Activated CD8-positive, alpha-beta T cell treated with anti-CD3 and anti-CD28 coated beads, Interleukin-2, amount 10 ng/mL, durations not matched to agents 7 days and 5 days (primary cell): Measurements from ENCODE around the gene SH2D3C. TPM values are rescaled to one million over a fixed set of nuclear protein-coding genes. Genes with fewer than 3 reads are reported as not detected.

Source experiments
- ATAC-seq: fragments of 150-1000 bp; cut with Tn5 transposase; one replicate; pipeline ENCODE4 v1.10.0; 2021; ENCODE audit warnings: moderate library complexity
- CTCF ChIA-PET: fragments of 350-600 bp; sonication (Branson Sonifier 250); formaldehyde crosslinking; loops from one replicate; lab custom pipeline; 2021; ENCODE audit warnings: antibody characterized with exemption; lab: Charles Lee
- POLR2A ChIA-PET: fragments of 350-600 bp; sonication (Branson Sonifier 250); formaldehyde crosslinking; loops from one replicate; lab custom pipeline; 2021; ENCODE audit warnings: antibody characterized with exemption; lab: Charles Lee
- DNase-seq: peaks from one replicate; pipeline ENCODE4 v3.0.0-alpha.2; 2020
- H3K27ac Mint-ChIP-seq: one replicate; pipeline ENCODE4 v1.8.0; 2021; ENCODE audit warnings: mild to moderate bottlenecking, mixed read lengths
- H3K27me3 Mint-ChIP-seq: one replicate; pipeline ENCODE4 v1.8.0; 2021; ENCODE audit warnings: low read depth, mixed read lengths
- H3K36me3 Mint-ChIP-seq: one replicate; pipeline ENCODE4 v1.8.0; 2021; ENCODE audit warnings: low read depth, mixed read lengths
- H3K4me1 Mint-ChIP-seq: one replicate; pipeline ENCODE4 v1.8.0; 2021; ENCODE audit warnings: low read depth, mixed read lengths
- H3K4me3 Mint-ChIP-seq: one replicate; pipeline ENCODE4 v1.8.0; 2021; ENCODE audit warnings: mild to moderate bottlenecking, mixed read lengths
- H3K9me3 Mint-ChIP-seq: one replicate; pipeline ENCODE4 v1.8.0; 2022; ENCODE audit warnings: mixed read lengths; ENCODE audit not compliant: insufficient read depth
- total RNA-seq, 2 experiments: library from RNA; stranded (reverse); gene quantifications; one replicate each; pipeline ENCODE4 v1.2.3, GENCODE V29; 2021

The SH2D3C gene
- total RNA-seq, 2 experiments from 2014 or later = 75.6 to 77.5 TPM

DNA sequence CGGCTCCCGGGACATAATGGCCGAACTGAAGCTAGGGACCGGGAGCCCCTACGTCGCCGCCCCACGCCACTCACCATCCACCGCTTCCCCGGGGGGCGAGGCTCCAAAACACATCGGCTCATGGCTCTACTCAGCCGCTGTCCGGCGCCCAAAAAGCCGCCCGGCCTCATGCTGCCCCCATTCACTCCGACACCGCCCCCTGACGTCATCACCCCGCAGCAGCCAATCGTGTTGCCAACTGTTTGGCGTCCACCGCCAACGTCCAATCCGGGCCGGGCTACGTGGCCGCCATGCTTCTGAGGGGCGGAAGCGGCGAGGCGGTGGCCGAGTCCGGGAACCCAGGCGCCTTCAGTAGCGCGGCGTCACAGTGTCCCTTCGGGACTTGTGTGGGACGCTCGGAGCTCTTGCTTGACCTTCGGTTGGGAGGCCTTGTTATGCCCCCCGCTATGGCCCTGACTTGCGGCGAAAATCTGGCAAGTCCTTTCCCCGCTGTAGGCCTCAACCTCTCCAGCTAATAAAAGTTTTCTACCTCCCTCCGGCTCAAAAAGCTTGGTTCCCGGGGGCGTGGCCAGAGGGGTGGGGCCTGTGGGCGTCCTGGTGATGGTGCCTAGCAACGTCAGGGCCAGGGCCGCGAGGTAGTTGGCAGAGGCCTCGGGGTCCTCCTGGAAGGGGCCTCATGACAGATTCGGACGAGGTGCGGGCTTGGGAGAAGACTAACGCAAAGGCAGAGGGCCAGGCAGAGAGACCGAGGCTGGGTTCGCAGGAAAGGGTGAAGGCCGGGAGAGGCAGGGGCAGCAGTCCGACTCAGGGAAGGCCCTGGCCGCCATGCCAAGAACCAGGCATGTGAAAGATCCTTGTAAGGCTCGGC, 62.8 kb downstream of the SH2D3C start, which contains the start of the genes PTRH1 and TTC16:
TSS of gene PTRH1 (minus strand) at position 194 of the 868 bp plus-strand sequence. CDS start at position 170, 24 bp downstream.
TSS of gene TTC16 (plus strand) at position 610 of the 868 bp plus-strand sequence. CDS start at position 677, 67 bp downstream.
- ATAC-seq (peak; percentile 95), DNase-seq (peak; percentile 98)
- Mint-ChIP-seq H3K9me3 (no peaks in the 10 kb centered on the region), H3K4me3 (peak within 1 kb of the TSS; percentile 99), H3K27ac (peak within 1 kb of the TSS; percentile 96), H3K4me1 (peaks cover 42% of the 10 kb centered on the region), H3K27me3 (peaks cover 2% of the 10 kb centered on the region), H3K36me3 (peaks cover 2% of the 10 kb centered on the region)
- POLR2A ChIA-PET = interaction anchor here (1.1 to 2.3 kb wide), 3 partner anchors 11 to 264 kb away, joined by 3 to 8 read pairs (median 4); partner anchors contain the start of genes LRSAM1, RPL12 and TOR2A
- CTCF ChIA-PET = interaction anchor here (0.8 to 3.2 kb wide), 4 partner anchors 19 to 413 kb away, joined by 4 to 35 read pairs (median 4); partner anchors contain the start of gene TOR2A

DNA sequence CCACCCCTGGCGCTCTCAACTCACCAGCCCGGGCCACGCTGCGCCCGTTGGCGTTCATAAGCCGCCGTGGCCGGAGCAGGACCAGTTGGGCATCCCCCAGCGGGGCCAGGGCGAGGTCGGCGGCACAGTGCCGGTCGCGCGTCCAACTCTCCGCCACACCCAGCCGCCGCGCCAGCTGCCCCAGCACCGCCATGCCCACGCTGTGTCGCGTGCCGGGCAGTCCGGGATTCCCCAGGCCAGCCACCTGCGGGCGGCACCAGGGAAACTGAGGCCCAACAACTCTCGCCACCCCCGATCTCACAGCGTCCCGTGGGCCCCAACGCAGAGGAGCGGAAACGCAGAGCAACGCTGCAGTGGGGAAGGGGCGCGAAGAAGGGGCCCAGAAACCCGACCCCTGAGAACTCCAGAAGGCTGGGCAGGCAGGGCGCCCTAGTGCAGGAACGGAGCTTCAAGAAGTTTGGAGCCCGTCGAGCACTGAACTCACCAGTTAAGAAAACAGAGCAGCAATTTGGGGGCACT, 63.5 kb downstream of the SH2D3C start:
- Mint-ChIP-seq H3K4me3 (peak overlapping the region; percentile 99), H3K27me3 (peaks cover 2% of the 10 kb centered on the region), H3K36me3 (peaks cover 2% of the 10 kb centered on the region), H3K4me1 (peaks cover 43% of the 10 kb centered on the region), H3K27ac (peak overlapping the region; percentile 96), H3K9me3 (no peaks in the 10 kb centered on the region)
- DNase-seq (no peak), ATAC-seq (peak; percentile 7)
- CTCF ChIA-PET = interaction anchor here (0.8 to 3.2 kb wide), 4 partner anchors 20 to 413 kb away, joined by 4 to 35 read pairs (median 4); partner anchors contain the start of gene TOR2A
- POLR2A ChIA-PET = interaction anchor here (1.1 to 2.3 kb wide), 3 partner anchors 10 to 264 kb away, joined by 3 to 8 read pairs (median 4); partner anchors contain the start of genes LRSAM1, RPL12 and TOR2A

DNA sequence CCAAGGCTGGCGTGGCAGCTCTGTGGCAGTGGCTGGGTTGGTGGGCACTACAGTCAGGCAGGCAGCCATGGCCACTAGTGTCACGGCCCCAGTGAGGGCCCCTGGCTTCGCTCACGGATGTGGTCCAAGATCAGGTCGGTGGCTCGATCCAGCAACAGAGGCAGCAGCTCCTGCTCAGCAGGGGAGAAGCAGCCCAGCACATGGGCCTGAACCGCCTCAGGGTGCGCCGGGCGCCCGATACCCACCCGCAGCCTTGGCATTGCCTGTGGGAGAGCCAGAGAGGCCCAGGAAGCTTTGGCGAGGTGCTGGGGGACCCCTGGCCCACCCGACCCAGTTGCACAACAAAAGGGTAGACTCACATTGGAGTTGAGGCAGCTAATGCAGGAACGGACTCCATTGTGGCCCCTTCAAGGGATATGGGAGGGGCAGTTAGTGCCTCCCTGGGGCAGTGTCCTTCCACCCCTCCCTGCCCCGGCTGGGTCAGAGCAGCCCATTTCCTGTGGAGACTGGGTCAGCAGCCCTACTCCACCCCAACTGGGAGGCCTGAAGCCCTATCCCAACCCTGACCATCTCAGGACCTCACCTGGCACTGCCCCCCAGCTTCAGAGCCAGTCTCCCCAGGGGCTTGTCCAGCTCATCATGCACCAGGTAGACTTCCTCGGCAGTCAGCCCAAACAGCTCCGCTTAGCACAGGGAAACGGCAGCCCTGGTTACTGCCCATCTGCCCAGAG, 64.3 kb downstream of the SH2D3C start:
- POLR2A ChIA-PET = interaction anchor here (1.5 to 2.3 kb wide), 2 partner anchors 9 to 21 kb away, joined by 3 to 8 read pairs; partner anchors contain the start of gene TOR2A

DNA sequence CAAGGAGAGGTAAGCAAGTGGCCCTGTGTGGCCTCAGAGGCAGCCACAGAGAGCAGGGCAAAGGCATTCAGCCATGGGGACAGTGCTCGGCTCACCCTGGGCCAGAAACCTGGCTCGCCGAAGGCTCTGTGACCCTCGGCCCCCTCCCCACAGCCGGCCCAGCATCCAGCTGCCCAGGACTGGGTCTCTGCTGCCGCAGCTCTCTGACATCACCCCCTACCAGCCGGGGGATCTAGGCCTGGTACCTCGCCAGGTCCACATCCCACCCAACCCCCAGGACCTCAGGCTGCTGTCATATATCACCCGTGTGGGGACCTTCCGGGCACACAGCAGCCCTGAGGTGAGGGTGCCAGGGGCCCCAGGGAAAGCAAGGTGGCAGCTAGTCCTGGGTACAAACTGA, 65.6 kb downstream of the SH2D3C start:
- H3K4me1 Mint-ChIP-seq = peaks cover 34% of the 10 kb centered on the region
- peaks cover 5% of the 10 kb centered on the region for H3K36me3 Mint-ChIP-seq
- no peak overlapping the region for H3K27ac Mint-ChIP-seq
- POLR2A ChIA-PET = interaction anchor here (0.6 kb wide), 1 partner anchor 93 kb away, joined by 3 read pairs; no protein-coding TSS in a partner anchor
- H3K27me3 Mint-ChIP-seq = peaks cover 2% of the 10 kb centered on the region
- no peaks in the 10 kb centered on the region for H3K9me3 Mint-ChIP-seq
- no peak for DNase-seq
- ATAC-seq = no peak
- CTCF ChIA-PET = interaction anchor here (2.5 kb wide), 1 partner anchor 21 kb away, joined by 14 read pairs; the partner anchor contains the start of gene TOR2A
- H3K4me3 Mint-ChIP-seq = no peak overlapping the region

More for the DNA sequence above, 64.3 kb downstream of the SH2D3C start:
- H3K4me3 Mint-ChIP-seq = peak overlapping the region; percentile 72
- H3K27me3 Mint-ChIP-seq = peaks cover 2% of the 10 kb centered on the region
- CTCF ChIA-PET = interaction anchor here (0.8 to 3.2 kb wide), 2 partner anchors 21 to 188 kb away, joined by 3 to 35 read pairs; partner anchors contain the start of gene TOR2A
- peaks cover 35% of the 10 kb centered on the region for H3K4me1 Mint-ChIP-seq
- peaks cover 3% of the 10 kb centered on the region for H3K36me3 Mint-ChIP-seq
- no peak for DNase-seq
- no peaks in the 10 kb centered on the region for H3K9me3 Mint-ChIP-seq
- ATAC-seq = no peak
- peak overlapping the region; percentile 70 for H3K27ac Mint-ChIP-seq

DNA sequence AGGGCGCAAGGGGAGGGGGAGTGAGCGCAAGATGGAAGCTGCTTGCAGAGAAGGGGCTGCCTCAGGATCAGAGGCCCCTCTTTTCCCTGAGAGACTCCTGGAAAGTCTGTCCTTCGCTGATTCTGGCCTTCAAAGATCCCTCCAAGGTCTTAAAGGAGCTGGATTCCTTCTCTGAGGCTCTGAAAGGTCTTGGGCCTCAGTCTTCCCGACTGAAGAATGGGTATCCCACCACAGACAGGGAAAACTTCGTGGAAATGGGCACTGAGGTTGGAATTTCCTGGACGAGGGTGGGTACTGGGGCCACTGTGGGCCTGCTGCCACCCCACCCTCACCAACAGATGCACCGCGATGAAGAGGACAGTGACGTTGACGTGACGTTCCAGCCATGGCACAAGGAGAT, 66.1 kb downstream of the SH2D3C start:
- ChIA-PET CTCF (interaction anchor here (2.5 kb wide), 1 partner anchor 22 kb away, joined by 14 read pairs; the partner anchor contains the start of gene TOR2A), POLR2A (interaction anchor here (0.6 kb wide), 1 partner anchor 93 kb away, joined by 3 read pairs; no protein-coding TSS in a partner anchor)
- Mint-ChIP-seq H3K9me3 (no peaks in the 10 kb centered on the region), H3K27me3 (peaks cover 2% of the 10 kb centered on the region), H3K27ac (no peak overlapping the region), H3K36me3 (peaks cover 5% of the 10 kb centered on the region), H3K4me3 (no peak overlapping the region), H3K4me1 (peaks cover 39% of the 10 kb centered on the region)
- DNase-seq (no peak), ATAC-seq (no peak)

DNA sequence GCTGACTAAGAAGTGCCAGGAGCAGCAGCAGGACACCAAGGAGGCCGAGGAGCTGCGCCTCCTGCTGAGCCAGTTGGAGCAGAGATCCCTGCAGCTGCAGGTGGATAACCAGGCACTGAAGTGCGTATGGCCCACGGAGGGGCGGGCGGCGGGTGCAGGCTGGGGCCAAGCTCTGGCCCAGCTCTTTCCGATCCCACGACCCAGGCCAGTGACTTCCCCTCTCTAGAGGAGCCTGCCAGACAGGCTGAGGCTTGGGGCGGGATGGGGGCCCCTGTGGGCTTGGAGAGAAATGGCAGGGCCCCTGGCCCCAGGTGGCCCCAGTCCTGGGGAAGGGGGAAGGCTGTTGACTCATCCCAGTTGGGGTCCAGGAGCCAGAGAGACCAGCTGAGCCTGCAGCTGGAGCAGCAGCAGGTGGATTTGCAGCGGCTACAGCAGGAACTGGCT, 66.6 kb downstream of the SH2D3C start:
- no peak for DNase-seq
- H3K27ac Mint-ChIP-seq = no peak overlapping the region
- peaks cover 43% of the 10 kb centered on the region for H3K4me1 Mint-ChIP-seq
- POLR2A ChIA-PET = interaction anchor here (0.9 kb wide), 1 partner anchor 127 kb away, joined by 3 read pairs; no protein-coding TSS in a partner anchor
- H3K36me3 Mint-ChIP-seq = peaks cover 5% of the 10 kb centered on the region
- ATAC-seq = no peak
- no peak overlapping the region for H3K4me3 Mint-ChIP-seq
- H3K27me3 Mint-ChIP-seq = peaks cover 2% of the 10 kb centered on the region
- no peaks in the 10 kb centered on the region for H3K9me3 Mint-ChIP-seq
- CTCF ChIA-PET = interaction anchor here (1.0 to 2.5 kb wide), 2 partner anchors 22 to 121 kb away, joined by 4 to 14 read pairs; partner anchors contain the start of gene TOR2A

DNA sequence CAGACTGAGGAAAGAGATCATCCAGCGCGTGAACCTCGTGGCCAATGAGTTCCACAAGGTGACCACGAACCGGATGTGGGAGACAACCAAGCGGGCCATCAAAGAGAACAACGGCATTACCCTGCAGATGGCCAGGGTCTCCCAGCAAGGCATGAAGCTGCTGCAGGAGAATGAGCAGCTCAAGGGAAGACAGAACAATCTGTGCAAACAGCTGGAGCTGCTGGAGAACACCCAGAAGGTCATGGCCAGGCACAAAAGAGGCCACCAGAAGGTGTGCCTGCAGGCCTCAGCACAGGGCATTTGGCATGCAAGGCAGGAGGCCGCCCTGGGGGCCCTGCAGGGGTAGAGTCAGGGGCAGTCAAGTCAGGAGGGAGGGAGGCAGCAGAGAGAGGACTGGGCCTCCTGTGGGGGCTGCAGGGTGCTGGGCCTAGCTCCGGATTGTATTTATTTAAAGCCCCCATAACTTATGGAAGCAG, 67.2 kb downstream of the SH2D3C start:
- POLR2A ChIA-PET = interaction anchor here (0.9 kb wide), 1 partner anchor 126 kb away, joined by 3 read pairs; no protein-coding TSS in a partner anchor
- CTCF ChIA-PET = interaction anchor here (0.6 to 2.5 kb wide), 3 partner anchors 23 to 158 kb away, joined by 3 to 14 read pairs (median 4); partner anchors contain the start of gene TOR2A
- H3K36me3 Mint-ChIP-seq = peaks cover 5% of the 10 kb centered on the region
- H3K27ac Mint-ChIP-seq = no peak overlapping the region
- H3K4me3 Mint-ChIP-seq = no peak overlapping the region
- no peaks in the 10 kb centered on the region for H3K9me3 Mint-ChIP-seq
- no peak for ATAC-seq
- H3K4me1 Mint-ChIP-seq = peaks cover 42% of the 10 kb centered on the region
- DNase-seq = peak; percentile 49
- H3K27me3 Mint-ChIP-seq = peaks cover 2% of the 10 kb centered on the region

DNA sequence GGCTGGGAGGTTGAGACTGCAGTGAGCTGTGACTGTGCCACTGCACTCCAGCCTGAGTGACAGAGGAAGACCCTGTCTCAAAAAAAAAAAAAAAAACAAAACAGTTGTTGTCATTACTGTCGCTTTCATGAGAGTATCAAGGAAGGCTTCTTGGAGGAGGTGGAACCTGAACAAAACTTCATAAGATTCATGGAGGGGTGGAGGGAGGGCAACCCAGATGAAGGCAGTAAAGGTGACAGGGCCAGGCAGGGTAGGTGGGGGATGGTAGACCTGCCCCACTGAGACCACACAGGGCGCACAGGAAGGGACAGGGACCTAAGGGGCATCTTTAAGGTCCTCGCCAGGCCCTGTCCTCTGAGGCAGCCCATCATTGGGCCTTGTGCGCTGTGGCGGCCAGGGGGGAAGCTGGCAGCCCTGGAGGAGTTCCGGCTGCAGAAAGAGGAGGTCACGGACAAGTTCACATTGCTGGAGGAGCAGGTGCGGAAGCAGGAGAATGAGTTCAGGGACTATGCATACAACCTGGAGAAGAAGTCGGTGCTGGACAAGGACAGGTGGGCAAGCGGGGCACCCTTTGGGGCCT, 68.2 kb downstream of the SH2D3C start:
- no peak for DNase-seq
- no peak overlapping the region for H3K4me3 Mint-ChIP-seq
- no peaks in the 10 kb centered on the region for H3K9me3 Mint-ChIP-seq
- ATAC-seq = no peak
- ChIA-PET POLR2A (no interaction called here), CTCF (interaction anchor here (1.2 to 2.5 kb wide), 3 partner anchors 23 to 212 kb away, joined by 3 to 14 read pairs (median 3); partner anchors contain the start of gene TOR2A)
- H3K27ac Mint-ChIP-seq = no peak overlapping the region
- H3K27me3 Mint-ChIP-seq = peaks cover 2% of the 10 kb centered on the region
- peaks cover 3% of the 10 kb centered on the region for H3K36me3 Mint-ChIP-seq
- peaks cover 34% of the 10 kb centered on the region for H3K4me1 Mint-ChIP-seq

DNA sequence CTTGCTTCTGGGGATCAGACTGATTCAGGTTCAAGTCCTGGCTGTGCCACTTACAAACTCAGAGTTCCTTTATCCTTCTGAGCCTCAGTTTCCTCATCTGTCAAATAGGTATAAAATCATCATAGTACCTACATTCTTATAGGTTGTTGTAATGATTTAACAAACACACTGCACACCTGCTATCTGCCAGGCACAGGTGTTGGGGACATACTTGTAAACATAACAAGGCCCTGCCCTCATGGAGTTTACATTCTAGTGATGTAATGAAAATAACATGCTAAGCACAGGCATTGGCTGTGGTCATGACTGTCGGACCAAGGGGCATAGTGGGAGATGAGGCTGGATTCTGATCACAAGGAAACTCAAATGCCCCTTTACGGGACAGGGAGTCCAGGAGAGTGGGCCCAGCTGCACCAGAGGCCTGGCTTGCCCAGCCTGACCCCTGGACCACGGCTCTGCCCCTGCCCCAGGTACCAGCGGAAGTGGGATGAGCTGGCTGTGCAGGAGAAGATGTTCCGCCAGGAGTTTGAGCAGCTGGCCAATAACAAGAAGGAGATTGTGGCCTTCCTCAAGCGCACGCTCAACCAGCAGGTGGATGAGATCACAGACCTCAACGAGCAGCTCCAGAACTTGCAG, 69.4 kb downstream of the SH2D3C start:
- Mint-ChIP-seq H3K36me3 (peaks cover 3% of the 10 kb centered on the region), H3K27ac (peak overlapping the region; percentile 25), H3K4me1 (peaks cover 29% of the 10 kb centered on the region), H3K4me3 (no peak overlapping the region), H3K9me3 (no peaks in the 10 kb centered on the region), H3K27me3 (no peaks in the 10 kb centered on the region)
- no peak for DNase-seq
- ChIA-PET POLR2A (interaction anchor here (1.5 kb wide), 1 partner anchor 258 kb away, joined by 5 read pairs; no protein-coding TSS in a partner anchor), CTCF (interaction anchor here (1.2 to 1.3 kb wide), 3 partner anchors 22 to 213 kb away, joined by 3 to 5 read pairs (median 3); partner anchors contain the start of gene TOR2A)
- no peak for ATAC-seq
